ENCODE results near the gene CHD8. TPM values are rescaled to one million over a fixed set of nuclear protein-coding genes. Genes with fewer than 3 reads are reported as not detected.

Gene CHD8
- total RNA-seq, 1 experiment from 2014 or later = 64.7 TPM

DNA sequence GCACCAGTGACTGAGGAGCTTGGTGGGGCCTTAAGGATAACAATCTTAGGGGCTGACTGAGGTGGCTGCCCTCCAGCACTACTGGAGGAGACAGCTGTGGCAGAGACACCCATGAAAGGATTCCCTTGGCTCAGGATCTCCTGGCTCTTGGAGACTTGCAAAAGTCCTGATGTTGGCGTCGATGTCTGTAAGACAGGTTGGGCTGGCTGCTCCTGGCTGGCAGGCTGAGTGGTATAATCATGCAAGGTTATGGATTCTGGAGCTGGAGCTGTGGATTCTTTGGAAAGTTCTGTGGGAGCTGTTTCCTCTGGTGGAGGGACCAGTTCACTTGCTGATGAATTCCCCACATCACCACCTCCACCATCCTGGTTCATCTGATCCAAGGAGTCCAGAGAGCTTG, 24.8 kb downstream of the CHD8 start:
- TF ChIP-seq TCF7L2 (IDR thresholded peaks at IDR 0.05; ENCODE audit: low read depth, low read length) = no peak
- TF ChIP-seq, protein P1, sequence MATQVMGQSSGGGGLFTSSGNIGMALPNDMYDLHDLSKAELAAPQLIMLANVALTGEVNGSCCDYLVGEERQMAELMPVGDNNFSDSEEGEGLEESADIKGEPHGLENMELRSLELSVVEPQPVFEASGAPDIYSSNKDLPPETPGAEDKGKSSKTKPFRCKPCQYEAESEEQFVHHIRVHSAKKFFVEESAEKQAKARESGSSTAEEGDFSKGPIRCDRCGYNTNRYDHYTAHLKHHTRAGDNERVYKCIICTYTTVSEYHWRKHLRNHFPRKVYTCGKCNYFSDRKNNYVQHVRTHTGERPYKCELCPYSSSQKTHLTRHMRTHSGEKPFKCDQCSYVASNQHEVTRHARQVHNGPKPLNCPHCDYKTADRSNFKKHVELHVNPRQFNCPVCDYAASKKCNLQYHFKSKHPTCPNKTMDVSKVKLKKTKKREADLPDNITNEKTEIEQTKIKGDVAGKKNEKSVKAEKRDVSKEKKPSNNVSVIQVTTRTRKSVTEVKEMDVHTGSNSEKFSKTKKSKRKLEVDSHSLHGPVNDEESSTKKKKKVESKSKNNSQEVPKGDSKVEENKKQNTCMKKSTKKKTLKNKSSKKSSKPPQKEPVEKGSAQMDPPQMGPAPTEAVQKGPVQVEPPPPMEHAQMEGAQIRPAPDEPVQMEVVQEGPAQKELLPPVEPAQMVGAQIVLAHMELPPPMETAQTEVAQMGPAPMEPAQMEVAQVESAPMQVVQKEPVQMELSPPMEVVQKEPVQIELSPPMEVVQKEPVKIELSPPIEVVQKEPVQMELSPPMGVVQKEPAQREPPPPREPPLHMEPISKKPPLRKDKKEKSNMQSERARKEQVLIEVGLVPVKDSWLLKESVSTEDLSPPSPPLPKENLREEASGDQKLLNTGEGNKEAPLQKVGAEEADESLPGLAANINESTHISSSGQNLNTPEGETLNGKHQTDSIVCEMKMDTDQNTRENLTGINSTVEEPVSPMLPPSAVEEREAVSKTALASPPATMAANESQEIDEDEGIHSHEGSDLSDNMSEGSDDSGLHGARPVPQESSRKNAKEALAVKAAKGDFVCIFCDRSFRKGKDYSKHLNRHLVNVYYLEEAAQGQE (IDR thresholded peaks at IDR 0.05; ENCODE audit: insufficient read depth in 1 of 2, low read depth in 2 of 2, low read length in 1 of 2) = no peak
- TF ChIP-seq SIN3A (IDR thresholded peaks at IDR 0.05; ENCODE audit: borderline replicate concordance, insufficient read depth, low read depth, low read length) = no peak
- no peak for TF ChIP-seq POLR2AphosphoS5 (IDR thresholded peaks at IDR 0.05; ENCODE audit: low read depth, low read length)
- no peak for TF ChIP-seq CTCF (IDR thresholded peaks at IDR 0.05)
- in situ Hi-C loops (cut with HindIII; ENCODE audit: low pct_unique_long_range_greater_than_20kb, low sequenced_read_pairs) (no loop called here), intact Hi-C loops (cut with micrococcal nuclease; ENCODE audit: unreplicated experiment) (no loop called here)
- no peaks in the 10 kb centered on the region for H3K9me3 ChIP-seq (ENCODE audit: control insufficient read depth, insufficient read depth, low read depth, low read length)
- no TSS peak for BruUV-seq (replicated peaks)
- no peaks in the 10 kb centered on the region; the same call in 1 of the 2 replicates for H3K4me1 ChIP-seq (ENCODE audit: control insufficient read depth, insufficient read depth, low read length)
- ATAC-seq (no peak), DNase-seq (ENCODE audit: low read depth, low spot score) (no peak)
- peaks cover 15% of the 10 kb centered on the region for H3K36me3 ChIP-seq (ENCODE audit: control insufficient read depth, insufficient read depth, low read length)
- no peak overlapping the region for H3K4me3 ChIP-seq (ENCODE audit: low read depth in 2 of 2, low read length in 2 of 2)
- ChIA-PET POLR2A (no interaction called here), CTCF (no interaction called here)
- H3K27ac ChIP-seq (ENCODE audit: low read length) = no peak overlapping the region
- no peaks in the 10 kb centered on the region for H3K27me3 ChIP-seq (ENCODE audit: control insufficient read depth, insufficient read depth, low read length)

DNA sequence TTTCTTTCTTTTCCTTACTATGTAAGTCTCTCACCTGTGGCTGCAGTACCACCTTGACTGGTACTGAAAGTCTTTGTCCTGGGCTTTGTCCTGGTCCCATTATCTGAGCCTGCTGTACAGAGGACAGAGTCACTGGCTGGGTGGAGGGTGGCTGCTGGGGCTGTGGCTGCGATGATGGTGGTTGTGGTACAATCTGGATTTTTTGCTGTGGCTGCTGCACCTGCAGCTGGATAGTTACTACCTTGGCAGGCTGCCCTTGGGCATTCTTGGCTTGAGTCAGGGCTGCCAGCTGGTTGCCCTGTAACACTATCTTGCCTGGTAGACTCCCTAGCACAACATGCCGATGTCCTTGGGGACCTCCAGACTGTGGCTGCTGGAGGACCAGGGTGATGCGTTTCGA, 27.0 kb downstream of the CHD8 start:
- CTCF ChIA-PET = no interaction called here
- in situ Hi-C loops (cut with HindIII; ENCODE audit: low pct_unique_long_range_greater_than_20kb, low sequenced_read_pairs) (no loop called here), intact Hi-C loops (cut with micrococcal nuclease; ENCODE audit: unreplicated experiment) (no loop called here)
- Histone ChIP-seq H3K9me3 (ENCODE audit: control insufficient read depth, insufficient read depth, low read depth, low read length) (no peaks in the 10 kb centered on the region), H3K4me1 (ENCODE audit: control insufficient read depth, insufficient read depth, low read length) (no peaks in the 10 kb centered on the region), H3K27me3 (ENCODE audit: control insufficient read depth, insufficient read depth, low read length) (no peaks in the 10 kb centered on the region), H3K27ac (ENCODE audit: low read length) (no peak overlapping the region), H3K4me3 (ENCODE audit: low read depth in 2 of 2, low read length in 2 of 2) (no peak overlapping the region), H3K36me3 (ENCODE audit: control insufficient read depth, insufficient read depth, low read length) (peaks cover 24% of the 10 kb centered on the region)
- no TSS peak for BruUV-seq (replicated peaks)
- no peak for ATAC-seq
- TF ChIP-seq, protein P1 (IDR thresholded peaks at IDR 0.05; ENCODE audit: insufficient read depth in 1 of 2, low read depth in 2 of 2, low read length in 1 of 2) = no peak
- TF ChIP-seq SIN3A (IDR thresholded peaks at IDR 0.05; ENCODE audit: borderline replicate concordance, insufficient read depth, low read depth, low read length) (no peak), POLR2AphosphoS5 (IDR thresholded peaks at IDR 0.05; ENCODE audit: low read depth, low read length) (no peak)
- POLR2A ChIA-PET = no interaction called here
- DNase-seq (ENCODE audit: low read depth, low spot score) = no peak
